Epithelial cell of proximal tubule (primary cell): ENCODE results near the gene CACNA2D4. TPM values are rescaled to one million over a fixed set of nuclear protein-coding genes. Genes with fewer than 3 reads are reported as not detected.

Experiments
- DNase-seq: peaks from one replicate; pipeline ENCODE4 v3.0.0-alpha.2; 2011; ENCODE audit warnings: low read depth
- H3K4me3 ChIP-seq: 2 replicates; pipeline ENCODE4 v1.5.1; 2011; ENCODE audit warnings: low read depth, mild to moderate bottlenecking, low read length
- CTCF ChIP-seq: conservative IDR thresholded peaks from 2 replicates; pipeline ENCODE4 v1.5.1; 2012; ENCODE audit warnings: low read depth, mild to moderate bottlenecking, low read length
- total RNA-seq: library from RNA; depleted of rRNA; stranded (reverse); fragments of >200 nt; gene quantifications from 2 replicates; pipeline ENCODE4 v1.2.3, GENCODE V29; 2015

CACNA2D4 gene
- total RNA-seq, 1 donor from 2014 or later: 1.6 TPM

GRCh38 chr12:1922985-1923384 is 4.5 kb upstream of the CACNA2D4 start:
- no peak overlapping the region for H3K4me3 ChIP-seq
- TF ChIP-seq CTCF: no peak
- DNase-seq: no peak

GRCh38 chr12:1922075-1922709 is 3.7 kb upstream of the CACNA2D4 start:
- no peak for TF ChIP-seq CTCF
- DNase-seq: no peak
- no peak overlapping the region for H3K4me3 ChIP-seq

DNA sequence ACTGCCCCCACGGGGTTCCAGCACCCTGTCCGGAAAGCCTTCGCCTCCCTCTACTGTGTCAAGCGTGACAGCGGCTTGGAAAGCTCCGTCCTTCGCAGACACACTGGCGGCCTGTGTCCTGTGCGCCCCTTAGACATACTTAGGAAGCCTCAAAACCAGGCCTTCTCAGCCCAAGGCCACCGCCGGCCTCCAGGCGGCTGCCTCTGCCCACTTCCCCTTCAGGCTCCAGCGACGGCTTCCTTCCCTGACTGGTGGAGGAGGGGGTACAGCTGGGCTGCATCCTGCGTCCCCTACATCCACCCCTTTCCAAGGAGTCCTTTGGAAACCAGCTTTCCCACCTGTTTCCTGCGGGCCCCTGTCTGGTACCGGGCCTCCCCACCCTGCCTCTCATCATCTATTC is 2.5 kb upstream of the CACNA2D4 start:
- no peak for DNase-seq
- no peak for TF ChIP-seq CTCF
- H3K4me3 ChIP-seq: no peak overlapping the region

DNA sequence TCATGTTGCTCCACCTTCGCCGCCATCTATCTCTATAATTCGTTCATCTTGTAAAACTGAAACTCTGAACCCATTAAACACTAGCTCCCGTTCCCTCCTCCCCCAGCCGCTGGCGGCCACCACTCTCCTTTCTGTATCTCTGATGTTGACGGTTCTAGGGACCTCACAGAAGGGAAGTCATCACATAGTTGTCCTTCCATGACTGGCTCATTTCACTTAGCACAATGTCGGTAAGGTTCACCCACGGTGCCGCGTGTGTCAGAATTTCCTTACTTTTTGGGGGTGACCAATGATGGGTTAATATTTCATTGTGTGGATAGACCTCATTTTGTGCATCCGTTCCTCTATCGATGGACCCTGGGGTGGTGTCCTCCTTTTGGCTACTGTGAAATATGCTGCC is 2.0 kb upstream of the CACNA2D4 start:
- DNase-seq: no peak
- no peak for TF ChIP-seq CTCF
- H3K4me3 ChIP-seq: no peak overlapping the region

DNA sequence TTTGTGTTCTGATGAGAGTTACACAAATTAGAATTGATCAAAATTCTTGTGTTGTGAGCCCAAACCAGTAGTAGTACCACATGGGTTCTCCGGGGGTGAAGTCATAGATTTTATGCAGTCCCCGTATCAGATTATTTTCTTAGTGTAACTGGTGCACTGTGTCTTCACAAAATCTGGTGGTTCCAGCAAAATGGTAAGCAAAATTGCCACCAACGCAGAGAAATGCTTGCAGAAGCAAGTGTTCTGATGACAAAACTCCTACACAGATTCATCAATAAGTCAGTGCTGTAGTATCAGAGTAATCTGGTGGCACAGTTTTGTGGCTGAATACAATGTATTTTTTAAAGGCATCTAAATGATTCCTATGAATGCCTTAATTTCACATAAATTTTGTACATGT is 1.3 kb upstream of the CACNA2D4 start:
- no peak for DNase-seq
- TF ChIP-seq CTCF: no peak
- H3K4me3 ChIP-seq: no peak overlapping the region

DNA sequence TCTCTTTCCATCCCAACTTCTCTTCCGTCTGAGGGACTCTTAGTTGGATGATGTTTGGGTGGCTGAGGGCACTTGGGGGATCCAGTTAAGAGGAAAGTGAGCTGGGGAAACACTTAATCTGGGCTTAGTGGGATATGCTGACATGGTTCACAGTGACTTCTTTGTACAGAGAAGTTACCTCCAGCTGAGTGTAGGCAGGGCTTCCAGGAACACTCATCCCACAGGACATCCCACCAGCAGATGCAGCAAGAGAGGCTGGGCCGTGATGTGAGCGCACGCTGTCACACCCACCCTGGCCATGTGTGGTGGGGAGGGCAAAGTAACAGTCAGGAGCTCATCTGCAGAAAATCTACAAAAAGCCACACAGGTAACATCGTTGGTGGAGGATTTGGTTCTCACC is 832 bp upstream of the CACNA2D4 start:
- no peak for TF ChIP-seq CTCF
- H3K4me3 ChIP-seq: no peak overlapping the region
- no peak for DNase-seq

DNA sequence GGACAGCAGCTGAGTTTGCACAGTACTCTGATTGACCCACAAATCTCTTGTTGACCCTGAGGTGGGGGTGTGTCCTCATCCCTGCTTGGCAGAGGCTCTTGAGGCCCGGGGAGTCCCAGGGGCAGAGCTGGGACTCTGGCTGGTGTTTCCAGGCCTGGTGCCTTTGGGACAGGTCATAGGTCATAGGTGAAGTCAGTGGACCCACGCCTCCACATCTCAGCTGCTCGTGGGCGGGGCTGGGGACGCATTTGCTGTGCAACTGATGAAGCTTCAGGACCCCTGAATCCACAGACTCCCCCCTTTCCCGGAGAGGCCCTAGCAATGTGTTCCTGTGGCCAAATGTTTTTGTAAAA is 408 bp upstream of the CACNA2D4 start:
- H3K4me3 ChIP-seq: no peak overlapping the region
- DNase-seq: no peak
- TF ChIP-seq CTCF: no peak
